ENCODE data around the gene TBXA2R. TPM values are rescaled to one million over a fixed set of nuclear protein-coding genes. Genes with fewer than 3 reads are reported as not detected.

The TBXA2R gene
- total and polyA plus RNA-seq, 8 donors = 0.37 to 2.6 (median 1.0) TPM; not detected in 3

GRCh38 chr19:3575949-3576673 is 30.6 kb downstream of the TBXA2R start:
- H3K27ac ChIP-seq = peak overlapping the region in 3 of 5 donors; percentile 25 to 82 (median 32)
- no peak for TF ChIP-seq CTCF (IDR thresholded peaks at IDR 0.05)
- no peak for TF ChIP-seq POLR2AphosphoS5 (IDR thresholded peaks at IDR 0.05)
- no peak for TF ChIP-seq EP300 (IDR thresholded peaks at IDR 0.05)
- H3K36me3 ChIP-seq = peaks cover 0 to 24% (median 19%) of the 10 kb centered on the region in 4 donors
- no peaks in the 10 kb centered on the region for H3K9me3 ChIP-seq
- DNase-seq = no peak
- intact Hi-C loops (cut with DNase I; ENCODE audit: low total_unique reads) = no loop called here
- WGBS, 5 donors = 80 to 87% (median 81%) methylated on average over 26 to 29 of the region's 29 CpGs
- H3K27me3 ChIP-seq = no peaks in the 10 kb centered on the region
- peak overlapping the region; percentile 26 to 45 (median 36) for H3K4me3 ChIP-seq
- H3K4me1 ChIP-seq = peaks cover 23 to 51% (median 44%) of the 10 kb centered on the region in 4 donors

- intact Hi-C loops (cut with DNase I; ENCODE audit: low total_unique reads) = no loop called here
- Histone ChIP-seq H3K27ac (no peak overlapping the region), H3K36me3 (peaks cover 0 to 24% (median 19%) of the 10 kb centered on the region in 4 donors), H3K9me3 (no peaks in the 10 kb centered on the region), H3K4me1 (peaks cover 23 to 51% (median 41%) of the 10 kb centered on the region in 4 donors), H3K4me3 (no peak overlapping the region), H3K27me3 (no peaks in the 10 kb centered on the region)
- TF ChIP-seq POLR2AphosphoS5 (IDR thresholded peaks at IDR 0.05) (no peak), CTCF (IDR thresholded peaks at IDR 0.05) (no peak), POLR2A (IDR thresholded peaks at IDR 0.05) (no peak), EP300 (IDR thresholded peaks at IDR 0.05) (no peak)
- WGBS, 5 donors = 85 to 90% (median 90%) methylated on average over 19 of the region's 19 CpGs
- DNase-seq = peak; percentile 42 to 60
These were observed 31.4 kb downstream of the TBXA2R start for GRCh38 chr19:3575260-3575741.

GRCh38 chr19:3573858-3574637 is 32.6 kb downstream of the TBXA2R start:
- 56 to 63% (median 59%) methylated on average over 54 to 55 of the region's 55 CpGs for WGBS, 5 donors
- intact Hi-C loops (cut with DNase I; ENCODE audit: low total_unique reads) = no loop called here

More at GRCh38 chr19:3573858-3574637, 32.6 kb downstream of the TBXA2R start:
- DNase-seq = peak; percentile 95 to 96
- H3K27me3 ChIP-seq = no peaks in the 10 kb centered on the region
- TF ChIP-seq EP300 (IDR thresholded peaks at IDR 0.05) (no peak), POLR2A (IDR thresholded peaks at IDR 0.05) (no peak), POLR2AphosphoS5 (IDR thresholded peaks at IDR 0.05) (no peak), CTCF (IDR thresholded peaks at IDR 0.05) (no peak)
- H3K4me3 ChIP-seq = peak overlapping the region; percentile 89 to 97 (median 91)
- H3K4me1 ChIP-seq = peaks cover 23 to 51% (median 40%) of the 10 kb centered on the region in 4 donors
- H3K27ac ChIP-seq = peak overlapping the region; percentile 15 to 93 (median 87)
- H3K9me3 ChIP-seq = no peaks in the 10 kb centered on the region
- H3K36me3 ChIP-seq = peaks cover 0 to 24% (median 19%) of the 10 kb centered on the region in 4 donors
